Fibroblast of mammary gland (primary cell): ENCODE results near the gene AFF2.

Experiments
- DNase-seq: peaks from one replicate; pipeline ENCODE4 v3.0.0-alpha.2; 2010; ENCODE audit warnings: low read depth
- H3K4me3 ChIP-seq: 2 replicates; pipeline ENCODE4 v1.5.1; 2011; ENCODE audit warnings: low read depth, mild to moderate bottlenecking, low read length, moderate library complexity; ENCODE audit not compliant: control insufficient read depth
- TF ChIP-seq, protein P1 (sequence below): conservative IDR thresholded peaks from 2 replicates; pipeline ENCODE4 v1.5.1; 2011; ENCODE audit warnings: low read depth, low read length, inconsistent platforms; ENCODE audit not compliant: control insufficient read depth, insufficient read depth

AFF2 gene

DNA sequence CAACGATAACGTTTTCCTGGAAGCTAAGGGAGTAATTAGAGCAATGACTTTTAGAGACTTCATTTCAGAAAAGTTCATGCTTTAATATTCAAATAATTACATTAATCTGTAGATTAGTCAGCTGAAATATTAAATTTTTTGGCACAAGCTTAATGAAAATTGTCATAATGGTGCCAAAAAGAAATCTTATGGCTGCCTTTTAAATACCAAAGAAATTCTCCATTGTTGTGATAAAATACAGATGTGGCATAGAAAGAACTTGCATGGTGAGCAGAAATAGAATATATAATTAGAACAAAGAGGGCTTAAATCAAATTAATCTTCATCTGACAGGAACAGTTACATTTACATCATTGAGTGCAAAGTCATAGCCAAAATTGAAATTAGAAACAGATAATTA is 263.5 kb downstream of the AFF2 start:
- TF ChIP-seq, protein P1, sequence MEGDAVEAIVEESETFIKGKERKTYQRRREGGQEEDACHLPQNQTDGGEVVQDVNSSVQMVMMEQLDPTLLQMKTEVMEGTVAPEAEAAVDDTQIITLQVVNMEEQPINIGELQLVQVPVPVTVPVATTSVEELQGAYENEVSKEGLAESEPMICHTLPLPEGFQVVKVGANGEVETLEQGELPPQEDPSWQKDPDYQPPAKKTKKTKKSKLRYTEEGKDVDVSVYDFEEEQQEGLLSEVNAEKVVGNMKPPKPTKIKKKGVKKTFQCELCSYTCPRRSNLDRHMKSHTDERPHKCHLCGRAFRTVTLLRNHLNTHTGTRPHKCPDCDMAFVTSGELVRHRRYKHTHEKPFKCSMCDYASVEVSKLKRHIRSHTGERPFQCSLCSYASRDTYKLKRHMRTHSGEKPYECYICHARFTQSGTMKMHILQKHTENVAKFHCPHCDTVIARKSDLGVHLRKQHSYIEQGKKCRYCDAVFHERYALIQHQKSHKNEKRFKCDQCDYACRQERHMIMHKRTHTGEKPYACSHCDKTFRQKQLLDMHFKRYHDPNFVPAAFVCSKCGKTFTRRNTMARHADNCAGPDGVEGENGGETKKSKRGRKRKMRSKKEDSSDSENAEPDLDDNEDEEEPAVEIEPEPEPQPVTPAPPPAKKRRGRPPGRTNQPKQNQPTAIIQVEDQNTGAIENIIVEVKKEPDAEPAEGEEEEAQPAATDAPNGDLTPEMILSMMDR, result no peak
- no peak overlapping the region for H3K4me3 ChIP-seq
- no peak for DNase-seq

DNA sequence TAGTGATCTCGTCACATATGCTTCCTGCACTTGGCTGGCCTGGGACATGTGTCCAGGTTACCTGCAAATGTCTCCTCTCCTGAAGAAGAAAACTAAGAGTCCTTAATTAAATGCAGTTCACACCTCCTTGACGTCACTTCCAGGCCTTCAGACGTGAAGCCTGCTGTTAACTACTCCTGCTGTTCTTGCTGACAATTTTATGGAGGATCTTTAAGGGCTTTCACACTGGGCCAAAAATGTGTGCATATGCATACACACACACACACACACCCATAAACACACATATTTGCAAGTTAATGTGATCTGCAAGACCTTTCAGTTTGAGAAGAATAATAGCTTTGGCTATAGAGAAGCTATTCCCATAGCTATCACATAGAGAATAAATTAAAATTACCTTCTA is 267.9 kb downstream of the AFF2 start:
- no peak for DNase-seq
- TF ChIP-seq, protein P1, result no peak
- no peak overlapping the region for H3K4me3 ChIP-seq

DNA sequence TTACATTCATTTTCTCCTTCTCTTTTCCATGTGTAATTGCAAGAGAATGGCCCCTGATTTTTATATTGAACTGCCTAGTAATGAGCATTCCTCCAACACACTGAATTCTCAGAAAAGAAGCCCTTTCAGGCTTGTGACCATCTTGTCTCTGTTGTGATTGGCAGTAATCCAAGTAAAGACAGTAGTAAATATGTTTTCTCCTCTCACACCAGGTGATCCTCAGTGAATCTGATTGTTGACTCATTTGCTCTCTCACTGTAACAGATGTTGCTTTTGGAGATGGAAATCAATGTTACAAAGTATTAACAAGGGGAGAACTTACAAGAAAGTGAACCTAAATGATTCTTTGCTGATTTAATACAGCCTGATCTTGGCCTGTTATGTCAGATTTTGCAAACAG is 271.0 kb downstream of the AFF2 start:
- TF ChIP-seq, protein P1, result no peak
- DNase-seq, result peak; percentile 2
- no peak overlapping the region for H3K4me3 ChIP-seq

DNA sequence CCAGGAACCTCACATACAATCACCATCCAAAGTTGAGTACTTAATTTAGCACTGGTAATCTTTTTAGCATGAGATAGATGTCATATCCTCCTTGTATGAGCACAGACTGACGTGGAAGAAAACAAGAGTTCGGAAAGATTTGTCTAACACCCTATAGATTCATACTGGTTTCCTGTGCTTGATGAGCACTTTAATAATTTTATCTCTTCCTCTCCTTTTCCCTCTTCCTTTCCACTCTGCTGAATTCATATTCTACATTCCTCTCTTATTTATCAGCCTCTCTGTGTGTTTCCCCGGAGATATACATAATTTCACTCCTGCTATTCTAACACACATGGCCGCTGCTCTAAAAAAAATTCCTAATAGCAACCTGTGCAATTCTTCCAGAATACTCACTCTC is 273.9 kb downstream of the AFF2 start:
- no peak overlapping the region for H3K4me3 ChIP-seq
- TF ChIP-seq, protein P1, result no peak
- no peak for DNase-seq

DNA sequence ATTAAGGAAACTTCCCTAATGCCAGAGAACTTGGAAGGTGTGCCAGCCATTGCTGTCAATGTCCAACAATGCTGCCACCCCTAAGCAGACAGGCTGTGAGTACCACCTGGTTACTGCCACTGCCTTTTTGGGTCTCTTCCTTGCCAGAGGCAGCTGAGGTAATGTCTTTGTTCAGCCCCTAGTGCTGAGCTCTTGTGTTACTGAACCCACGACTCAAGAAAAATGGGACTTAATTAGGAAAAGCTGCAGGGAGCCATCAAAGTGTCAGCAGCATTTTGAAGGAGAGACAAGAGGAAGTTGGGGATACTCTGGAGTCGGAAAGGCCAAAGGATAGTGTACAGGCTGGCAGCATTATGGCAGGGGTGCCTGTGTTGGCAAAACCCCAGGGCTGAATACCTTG is 283.7 kb downstream of the AFF2 start:
- DNase-seq, result no peak
- no peak overlapping the region for H3K4me3 ChIP-seq
- TF ChIP-seq, protein P1, result no peak

DNA sequence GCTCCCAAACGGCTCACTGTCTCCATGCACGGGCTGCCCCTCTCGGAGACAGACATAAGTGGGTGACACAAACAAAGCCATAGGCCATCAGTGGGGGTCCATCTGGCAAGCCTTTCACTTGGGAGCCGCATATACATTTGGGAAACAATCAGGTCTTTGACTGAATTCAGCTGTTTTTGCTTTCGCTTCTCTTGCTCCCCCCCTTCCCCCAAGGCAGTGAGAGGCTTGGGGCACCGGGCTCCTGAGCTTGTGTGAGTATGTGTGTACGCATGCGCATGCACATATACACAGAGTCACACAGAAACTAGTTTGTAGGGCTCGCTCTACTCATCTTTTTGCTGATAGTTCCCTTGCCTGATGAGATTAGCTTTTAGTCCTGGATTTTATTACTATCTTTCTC is 284.4 kb downstream of the AFF2 start:
- DNase-seq, result no peak
- H3K4me3 ChIP-seq, result no peak overlapping the region
- TF ChIP-seq, protein P1, result no peak

DNA sequence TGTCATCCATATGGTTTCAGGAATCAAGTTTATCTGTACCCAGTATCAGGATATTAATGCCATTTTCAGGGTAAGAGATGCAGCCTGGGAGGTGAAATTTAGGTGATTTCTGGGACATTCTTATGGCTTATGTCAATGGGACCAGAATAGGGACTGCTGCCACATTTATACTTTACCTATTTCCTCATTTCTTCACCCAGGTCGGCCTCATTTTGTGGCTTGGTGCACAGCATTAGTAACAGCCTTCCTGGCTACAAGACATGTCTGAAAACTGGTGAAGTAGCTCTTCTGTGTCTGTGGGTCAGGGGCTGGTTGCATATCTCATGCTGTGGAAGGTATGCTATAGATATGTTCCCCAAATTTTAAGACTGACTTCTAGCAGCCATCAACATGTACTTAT is 284.8 kb downstream of the AFF2 start:
- DNase-seq, result no peak
- no peak overlapping the region for H3K4me3 ChIP-seq
- TF ChIP-seq, protein P1, result no peak
